Astrocyte of the cerebellum (primary cell): ENCODE measurements around the gene CREG2.

Source experiments
- DNase-seq: peaks from one replicate; pipeline ENCODE4 v3.0.0-alpha.2; 2011; ENCODE audit warnings: low read depth
- H3K4me3 ChIP-seq: 2 replicates; pipeline ENCODE4 v1.5.1; 2011; ENCODE audit warnings: mild to moderate bottlenecking, low read depth, low read length, moderate library complexity
- CTCF ChIP-seq: IDR thresholded peaks from 2 replicates; pipeline ENCODE4 v1.5.1; 2012; ENCODE audit warnings: low read length, low read depth, moderate library complexity, mild to moderate bottlenecking; ENCODE audit errors: missing control alignments
- in situ Hi-C: cut with HindIII; loops from 2 replicates; pipeline ENCODE4 v1.10.0; 2017; ENCODE audit warnings: low sequenced_read_pairs

The CREG2 gene

GRCh38 chr2:101305035-101305434, 82.3 kb downstream of the CREG2 start:
- TF ChIP-seq CTCF, result no peak
- H3K4me3 ChIP-seq, result no peak overlapping the region
- no peak for DNase-seq
- in situ Hi-C loops, result no loop called here

- in situ Hi-C loops, result no loop called here
- H3K4me3 ChIP-seq, result no peak overlapping the region
- no peak for DNase-seq
- TF ChIP-seq CTCF, result no peak
Observed at GRCh38 chr2:101303688-101304087, 83.6 kb downstream of the CREG2 start.

DNA sequence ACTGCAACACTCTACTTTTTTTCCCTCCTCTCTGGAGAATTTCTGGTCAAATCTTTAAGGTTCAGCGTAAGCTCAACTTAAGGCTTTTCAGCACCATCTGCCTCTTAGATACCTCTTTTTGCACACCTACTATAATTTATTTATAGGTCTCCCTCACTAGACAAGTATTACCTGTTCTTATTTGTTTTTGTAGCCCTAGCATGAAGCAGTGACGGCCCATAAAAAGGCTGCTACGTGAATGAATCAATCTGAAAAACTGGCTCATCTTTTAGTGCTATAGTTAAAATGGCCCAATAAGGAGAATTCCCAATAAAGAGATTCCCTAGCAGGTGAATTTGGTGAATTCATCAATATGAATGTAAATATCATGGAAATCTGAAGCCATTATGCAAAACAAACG, 85.3 kb downstream of the CREG2 start:
- no peak for TF ChIP-seq CTCF
- no peak for DNase-seq
- no peak overlapping the region for H3K4me3 ChIP-seq
- in situ Hi-C loops, result no loop called here

DNA sequence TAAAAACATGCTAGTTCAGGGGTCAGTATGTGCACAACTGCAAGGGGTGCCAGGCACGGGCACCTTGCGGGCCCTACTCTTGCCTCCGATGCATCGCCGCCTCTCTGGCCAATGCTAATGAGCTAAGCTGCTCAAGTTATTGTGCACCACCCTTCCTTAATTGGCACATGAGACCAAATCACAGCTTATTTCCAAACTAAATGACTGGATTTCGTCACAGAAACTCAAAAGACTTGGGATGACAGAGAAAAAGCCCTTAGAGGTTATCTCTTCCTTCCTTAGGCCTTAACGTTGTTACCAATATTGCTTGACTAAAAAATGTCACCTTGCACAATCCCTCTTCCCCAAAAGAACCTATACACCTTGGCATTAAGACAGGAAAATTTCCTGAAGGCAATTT, 86.5 kb downstream of the CREG2 start:
- no peak for TF ChIP-seq CTCF
- H3K4me3 ChIP-seq, result no peak overlapping the region
- DNase-seq, result no peak
- in situ Hi-C loops, result no loop called here

DNA sequence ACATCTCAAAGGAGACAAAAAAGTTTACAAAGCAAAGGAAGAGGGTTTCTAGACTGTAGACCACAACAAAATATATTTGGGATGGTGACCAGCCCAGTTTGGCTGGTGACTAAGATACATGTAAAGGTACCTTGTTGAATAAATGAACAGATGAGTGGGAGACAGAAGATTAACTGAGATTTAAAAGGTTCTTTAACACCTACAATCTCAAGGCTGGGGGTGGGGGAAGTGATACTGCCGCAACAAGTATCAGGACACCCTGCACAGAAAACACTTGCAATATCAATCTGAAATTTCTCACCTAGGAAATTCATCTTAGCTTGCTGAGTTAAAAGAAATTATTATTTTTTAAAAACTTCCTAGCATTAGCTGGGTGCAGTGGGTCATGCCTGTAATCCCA, 87.1 kb downstream of the CREG2 start:
- in situ Hi-C loops, result no loop called here
- DNase-seq, result no peak
- H3K4me3 ChIP-seq, result no peak overlapping the region
- no peak for TF ChIP-seq CTCF

DNA sequence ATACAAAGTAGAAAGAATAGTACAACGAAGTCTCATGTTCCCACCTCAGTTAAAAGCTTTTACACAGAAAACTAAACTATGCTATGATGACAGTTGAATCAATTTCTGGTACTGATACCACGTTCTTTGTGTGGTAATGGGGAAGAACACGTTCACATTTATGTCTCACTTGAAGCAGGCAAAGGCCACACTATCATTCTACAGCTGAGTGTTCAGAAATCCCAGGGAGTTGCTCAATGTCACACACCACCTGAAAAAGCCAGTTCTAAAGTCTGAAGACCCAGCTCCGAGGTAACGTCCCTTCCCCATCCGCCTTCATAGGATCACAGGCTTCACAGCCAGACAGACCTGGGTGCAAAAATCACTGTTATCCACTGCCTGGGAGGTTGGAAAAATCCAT, 87.7 kb downstream of the CREG2 start:
- DNase-seq, result no peak
- H3K4me3 ChIP-seq, result no peak overlapping the region
- in situ Hi-C loops, result no loop called here
- no peak for TF ChIP-seq CTCF

DNA sequence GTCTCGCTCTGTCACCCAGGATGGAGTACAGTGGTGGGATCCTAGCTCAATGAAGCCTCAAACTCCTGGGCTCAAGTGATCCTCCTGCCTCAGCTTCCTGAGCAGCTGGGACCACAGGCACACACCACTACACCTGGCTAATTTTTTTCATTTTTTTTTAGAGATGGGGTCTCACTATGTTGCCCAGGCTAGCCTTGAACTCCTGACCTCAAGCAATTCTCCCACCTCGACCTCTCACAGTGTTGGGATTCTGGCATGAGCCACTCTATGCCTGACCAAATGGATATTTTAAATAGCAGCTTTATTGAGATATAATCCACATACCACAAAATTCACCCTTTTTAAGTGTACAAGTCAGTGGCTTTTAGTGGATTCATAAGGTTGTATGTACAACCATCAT, 89.9 kb downstream of the CREG2 start:
- in situ Hi-C loops, result no loop called here
- TF ChIP-seq CTCF, result no peak
- DNase-seq, result no peak
- H3K4me3 ChIP-seq, result no peak overlapping the region
